ENCODE data around the gene PYCARD. TPM values are rescaled to one million over a fixed set of nuclear protein-coding genes. Genes with fewer than 3 reads are reported as not detected.

PYCARD gene
- total and polyA plus RNA-seq, 3 donors from 2014 or later, result 2.6 to 11.1 (median 8.7) TPM

DNA sequence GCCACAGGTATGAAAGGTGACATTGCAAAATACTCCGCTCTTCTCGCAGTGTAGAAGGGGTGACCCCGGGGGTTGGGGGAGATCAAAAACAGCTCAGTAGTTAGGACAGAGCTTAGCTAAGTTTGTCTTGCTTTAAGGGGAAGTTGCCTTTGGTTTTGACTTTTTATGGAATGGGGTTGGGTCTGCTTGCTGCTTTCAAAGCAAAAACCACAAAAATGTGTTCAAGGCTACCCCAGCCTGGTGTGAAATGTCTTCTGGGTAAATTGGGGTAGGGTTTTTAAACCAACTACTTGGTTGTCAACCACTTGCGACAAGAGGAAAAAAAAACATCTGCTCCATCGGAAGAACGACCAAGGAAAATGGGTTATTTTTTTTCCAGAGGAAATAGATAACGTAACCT, 16.4 kb downstream of the PYCARD start:
- 76 to 84% methylated on average over 7 of the region's 7 CpGs for WGBS, 2 donors
- H3K27me3 ChIP-seq, result no peaks in the 10 kb centered on the region
- no peaks in the 10 kb centered on the region for H3K9me3 ChIP-seq
- H3K27ac ChIP-seq, result no peak overlapping the region
- DNase-seq, result no peak
- peaks cover 23% of the 10 kb centered on the region for H3K4me1 ChIP-seq
- H3K4me3 ChIP-seq, result no peak overlapping the region
- intact Hi-C loops (cut with DNase I; ENCODE audit: low total_unique reads), result loop anchor here (5.0 to 10.0 kb wide), 2 partner anchors 34 to 689 kb away; partner anchors contain the start of genes PRSS36 and ZNF267
- H3K36me3 ChIP-seq (ENCODE audit: low read depth, missing control alignments), result peaks cover 3% of the 10 kb centered on the region
- no peak for TF ChIP-seq POLR2A (IDR thresholded peaks at IDR 0.05)
- TF ChIP-seq, protein P1, sequence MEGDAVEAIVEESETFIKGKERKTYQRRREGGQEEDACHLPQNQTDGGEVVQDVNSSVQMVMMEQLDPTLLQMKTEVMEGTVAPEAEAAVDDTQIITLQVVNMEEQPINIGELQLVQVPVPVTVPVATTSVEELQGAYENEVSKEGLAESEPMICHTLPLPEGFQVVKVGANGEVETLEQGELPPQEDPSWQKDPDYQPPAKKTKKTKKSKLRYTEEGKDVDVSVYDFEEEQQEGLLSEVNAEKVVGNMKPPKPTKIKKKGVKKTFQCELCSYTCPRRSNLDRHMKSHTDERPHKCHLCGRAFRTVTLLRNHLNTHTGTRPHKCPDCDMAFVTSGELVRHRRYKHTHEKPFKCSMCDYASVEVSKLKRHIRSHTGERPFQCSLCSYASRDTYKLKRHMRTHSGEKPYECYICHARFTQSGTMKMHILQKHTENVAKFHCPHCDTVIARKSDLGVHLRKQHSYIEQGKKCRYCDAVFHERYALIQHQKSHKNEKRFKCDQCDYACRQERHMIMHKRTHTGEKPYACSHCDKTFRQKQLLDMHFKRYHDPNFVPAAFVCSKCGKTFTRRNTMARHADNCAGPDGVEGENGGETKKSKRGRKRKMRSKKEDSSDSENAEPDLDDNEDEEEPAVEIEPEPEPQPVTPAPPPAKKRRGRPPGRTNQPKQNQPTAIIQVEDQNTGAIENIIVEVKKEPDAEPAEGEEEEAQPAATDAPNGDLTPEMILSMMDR (IDR thresholded peaks at IDR 0.05), result no peak

GRCh38 chr16:31185339-31185738, 17.2 kb downstream of the PYCARD start:
- TF ChIP-seq POLR2A (IDR thresholded peaks at IDR 0.05), result no peak
- TF ChIP-seq, protein P1 (IDR thresholded peaks at IDR 0.05), result no peak
- no peak for DNase-seq
- H3K36me3 ChIP-seq (ENCODE audit: low read depth, missing control alignments), result peaks cover 3% of the 10 kb centered on the region
- no peak overlapping the region for H3K27ac ChIP-seq
- H3K4me1 ChIP-seq, result peaks cover 23% of the 10 kb centered on the region
- H3K9me3 ChIP-seq, result no peaks in the 10 kb centered on the region
- intact Hi-C loops (cut with DNase I; ENCODE audit: low total_unique reads), result loop anchor here (5.0 to 10.0 kb wide), 2 partner anchors 33 to 689 kb away; partner anchors contain the start of genes PRSS36 and ZNF267
- H3K27me3 ChIP-seq, result no peaks in the 10 kb centered on the region
- 73% methylated on average over 5 of the region's 5 CpGs for WGBS, 2 donors
- H3K4me3 ChIP-seq, result no peak overlapping the region

DNA sequence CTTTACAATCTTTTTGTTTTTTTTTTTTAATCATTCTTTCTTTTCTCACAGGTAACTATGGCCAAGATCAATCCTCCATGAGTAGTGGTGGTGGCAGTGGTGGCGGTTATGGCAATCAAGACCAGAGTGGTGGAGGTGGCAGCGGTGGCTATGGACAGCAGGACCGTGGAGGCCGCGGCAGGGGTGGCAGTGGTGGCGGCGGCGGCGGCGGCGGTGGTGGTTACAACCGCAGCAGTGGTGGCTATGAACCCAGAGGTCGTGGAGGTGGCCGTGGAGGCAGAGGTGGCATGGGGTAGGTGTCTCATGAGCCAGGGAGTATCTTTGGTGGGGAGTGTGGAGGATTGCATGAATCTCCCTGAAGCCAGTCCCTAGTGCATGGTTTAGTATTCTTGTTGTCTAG, 17.7 kb downstream of the PYCARD start:
- Histone ChIP-seq H3K4me3 (no peak overlapping the region), H3K27me3 (no peaks in the 10 kb centered on the region), H3K27ac (no peak overlapping the region), H3K36me3 (ENCODE audit: low read depth, missing control alignments) (peaks cover 3% of the 10 kb centered on the region), H3K9me3 (no peaks in the 10 kb centered on the region), H3K4me1 (peaks cover 23% of the 10 kb centered on the region)
- no peak for DNase-seq
- 87 to 96% methylated on average over 14 of the region's 14 CpGs for WGBS, 2 donors
- TF ChIP-seq, protein P1 (IDR thresholded peaks at IDR 0.05), result no peak
- no peak for TF ChIP-seq POLR2A (IDR thresholded peaks at IDR 0.05)
- intact Hi-C loops (cut with DNase I; ENCODE audit: low total_unique reads), result loop anchor here (5.0 to 10.0 kb wide), 2 partner anchors 33 to 690 kb away; partner anchors contain the start of genes PRSS36 and ZNF267

DNA sequence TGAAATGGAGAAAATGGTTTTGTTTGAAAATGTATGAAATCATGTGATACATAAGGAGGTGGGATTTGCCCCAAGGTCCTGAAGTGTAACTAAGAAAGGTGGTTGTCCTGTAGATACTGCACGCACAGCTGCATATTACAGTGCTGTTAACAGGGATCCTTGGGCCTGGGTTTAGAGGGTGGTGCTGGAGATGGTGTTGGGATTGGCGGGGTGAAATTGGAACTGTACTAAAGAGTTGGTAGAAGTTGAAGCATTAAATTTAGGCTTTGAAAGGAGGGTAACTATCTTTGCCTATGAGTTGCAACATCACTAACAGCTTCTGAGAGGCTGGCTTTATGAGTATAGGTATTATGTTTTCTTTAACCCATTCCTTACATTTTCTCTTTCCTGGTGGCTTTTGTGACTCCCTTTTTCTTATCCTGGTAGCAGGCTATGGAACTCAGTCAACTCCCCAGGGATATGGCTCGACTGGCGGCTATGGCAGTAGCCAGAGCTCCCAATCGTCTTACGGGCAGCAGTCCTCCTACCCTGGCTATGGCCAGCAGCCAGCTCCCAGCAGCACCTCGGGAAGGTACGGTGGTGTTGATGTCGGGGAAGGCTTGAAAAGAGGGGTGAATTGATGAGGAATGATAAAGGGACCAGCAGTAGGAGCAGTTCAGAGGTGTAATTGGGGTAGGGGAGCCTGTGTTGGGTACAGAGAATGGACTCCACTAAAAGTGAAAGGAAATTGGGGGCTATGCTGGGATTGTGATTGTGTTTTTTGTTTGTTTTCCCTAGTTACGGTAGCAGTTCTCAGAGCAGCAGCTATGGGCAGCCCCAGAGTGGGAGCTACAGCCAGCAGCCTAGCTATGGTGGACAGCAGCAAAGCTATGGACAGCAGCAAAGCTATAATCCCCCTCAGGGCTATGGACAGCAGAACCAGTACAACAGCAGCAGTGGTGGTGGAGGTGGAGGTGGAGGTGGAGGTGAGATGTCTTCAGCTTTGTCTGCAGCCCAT, 18.8 kb downstream of the PYCARD start:
- Histone ChIP-seq H3K4me3 (no peak overlapping the region), H3K27ac (no peak overlapping the region), H3K27me3 (no peaks in the 10 kb centered on the region), H3K36me3 (ENCODE audit: low read depth, missing control alignments) (peaks cover 3% of the 10 kb centered on the region), H3K4me1 (peaks cover 29% of the 10 kb centered on the region), H3K9me3 (no peaks in the 10 kb centered on the region)
- intact Hi-C loops (cut with DNase I; ENCODE audit: low total_unique reads), result loop anchor here (10.0 kb wide), 1 partner anchor 691 kb away; the partner anchor contains the start of gene ZNF267
- TF ChIP-seq, protein P1 (IDR thresholded peaks at IDR 0.05), result no peak
- no peak for TF ChIP-seq POLR2A (IDR thresholded peaks at IDR 0.05)
- no peak for DNase-seq
- 56 to 64% methylated on average over 10 of the region's 10 CpGs for WGBS, 2 donors

All from testis (tissue), 3 donors.